GM19463 (cell line): ENCODE results near the gene OR2A5.
"Not testable (repeated sequence)": the region's sequence is repeated elsewhere in the genome, so short reads cannot be mapped to it uniquely, and the experiment has no call there.

Source experiments
- ATAC-seq: cut with Tn5 transposase; IDR thresholded peaks from one replicate; pipeline ENCODE4 v1.9.1; 2021; ENCODE audit warnings: mild to moderate bottlenecking, moderate library complexity; ENCODE audit not compliant: unreplicated experiment

Gene OR2A5

DNA sequence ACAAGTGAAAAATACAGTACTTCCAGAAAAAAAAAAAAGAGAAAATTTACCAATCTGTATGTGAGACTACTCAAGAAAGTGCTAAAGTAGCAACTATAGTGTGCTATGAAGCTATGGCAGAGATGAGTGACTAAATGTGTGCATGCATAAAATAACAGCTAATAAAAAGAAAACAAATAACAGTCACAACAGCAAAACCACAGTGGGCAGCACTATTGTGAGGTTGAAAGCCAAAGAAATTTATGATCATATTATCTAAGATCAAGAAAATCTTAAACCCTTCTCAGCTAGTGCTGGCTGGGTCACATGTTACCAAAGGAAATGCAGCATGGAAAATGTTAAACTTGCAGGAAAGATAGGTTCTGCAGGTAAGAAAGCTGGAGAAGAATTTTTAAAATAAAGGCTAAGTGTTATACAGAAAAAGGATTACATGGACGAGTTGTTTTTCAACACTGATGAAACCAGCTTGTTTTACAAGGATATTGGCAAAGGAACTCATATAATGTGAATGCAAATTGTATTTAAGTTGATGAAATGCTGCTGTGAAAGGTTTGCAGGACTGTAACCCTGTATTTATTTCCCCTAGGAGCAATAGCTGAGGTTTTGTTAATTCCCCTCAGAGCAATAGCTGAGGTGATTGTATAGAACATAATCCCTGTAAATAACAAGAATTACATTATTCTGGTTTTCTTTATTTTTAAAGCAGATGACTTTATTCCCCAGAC, 15.6 kb upstream of the OR2A5 start:
- no peak for ATAC-seq

DNA sequence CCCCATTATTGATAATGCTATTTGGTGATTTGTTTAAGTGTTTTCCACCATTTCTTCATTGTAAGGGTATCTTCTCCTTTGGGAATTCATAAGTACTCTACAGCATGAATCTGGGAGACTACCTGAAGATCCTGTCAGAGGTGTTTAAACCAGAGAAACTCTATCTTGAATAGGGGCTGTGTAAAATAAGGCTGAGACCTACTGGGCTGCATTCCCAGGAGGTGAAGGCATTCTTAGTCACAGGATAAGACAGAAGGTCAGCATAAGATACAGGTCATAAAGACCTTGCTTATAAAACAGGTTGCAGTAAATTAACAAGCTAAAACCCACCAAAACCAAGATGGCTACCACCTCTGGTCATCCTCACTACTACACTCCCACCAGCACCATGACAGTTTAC, 13.4 kb upstream of the OR2A5 start:
- no peak for ATAC-seq

DNA sequence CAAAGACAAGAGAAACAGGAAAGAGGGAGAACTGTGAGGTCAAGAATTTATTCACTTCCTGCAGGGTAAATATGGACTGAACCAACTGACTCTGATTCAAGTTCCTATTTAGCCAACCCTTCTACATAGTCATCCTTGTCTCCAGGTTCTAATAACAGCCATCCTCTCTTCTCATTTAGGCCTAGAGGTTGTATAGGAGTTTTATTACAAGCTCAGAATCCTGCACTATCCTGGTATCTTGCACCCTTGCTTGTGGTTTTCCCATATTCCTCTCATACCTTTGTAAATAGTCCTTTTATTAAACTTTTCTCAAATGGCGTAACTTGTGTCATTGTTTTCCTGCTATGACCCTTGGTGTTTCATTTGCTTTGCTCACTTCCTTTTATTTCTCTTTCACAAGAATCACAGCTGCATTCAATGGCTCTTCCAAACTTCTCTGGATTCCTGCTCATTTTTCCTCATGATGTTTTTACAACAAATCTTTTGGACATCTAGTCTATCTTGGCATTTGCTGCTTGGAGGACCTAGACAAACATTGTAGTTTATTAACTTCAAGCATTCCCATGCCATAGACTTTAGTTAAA, 12.4 kb upstream of the OR2A5 start:
- no peak for ATAC-seq

- ATAC-seq, result no peak
Measured at GRCh38 chr7:144037414-144038035, 11.2 kb upstream of the OR2A5 start.

GRCh38 chr7:144038887-144039286, 9.9 kb upstream of the OR2A5 start:
- no peak for ATAC-seq

DNA sequence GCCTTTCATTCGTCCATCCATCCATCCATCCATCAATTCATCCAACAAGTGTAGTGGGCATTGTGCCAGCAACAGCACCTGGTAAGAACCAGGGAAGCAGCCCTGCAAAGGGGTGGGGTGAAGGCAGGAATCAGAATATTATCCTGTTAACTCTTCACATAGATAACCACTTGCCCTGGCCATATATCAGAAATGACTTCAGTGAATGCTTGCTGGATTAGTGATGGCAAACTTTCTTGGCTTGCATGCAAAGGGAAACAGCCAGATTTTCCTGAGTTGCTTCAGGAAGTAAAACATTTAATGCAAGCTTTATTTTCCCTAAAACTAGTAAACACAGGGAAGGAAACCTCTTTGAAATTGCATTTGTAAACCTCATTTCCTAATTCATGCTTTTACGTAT, 743 bp downstream of the OR2A5 start:
- ATAC-seq, result no peak

DNA sequence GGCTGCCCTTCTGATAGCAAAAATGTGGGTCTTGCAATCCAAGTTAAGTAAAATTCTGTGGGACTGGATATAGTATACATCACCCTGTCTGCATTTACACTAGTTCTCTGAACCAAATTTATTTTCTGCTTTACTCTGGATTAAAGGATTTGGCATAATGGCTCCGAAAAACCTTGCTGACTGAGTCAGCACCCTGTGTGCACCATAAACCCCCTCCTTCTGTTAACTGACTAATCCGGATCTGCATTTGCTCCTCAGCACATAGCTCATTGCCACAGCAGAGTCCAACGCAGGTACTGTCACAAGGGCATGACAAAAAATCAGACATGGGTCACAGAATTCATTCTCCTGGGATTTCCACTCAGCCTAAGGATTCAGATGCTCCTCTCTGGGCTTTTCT, 1.3 kb downstream of the OR2A5 start:
- ATAC-seq, result no peak

- not testable (repeated sequence) for ATAC-seq
Measured at GRCh38 chr7:144050884-144051283, 2.1 kb downstream of the OR2A5 start.

GRCh38 chr7:144057954-144058353, 9.2 kb downstream of the OR2A5 start:
- ATAC-seq, result no peak

DNA sequence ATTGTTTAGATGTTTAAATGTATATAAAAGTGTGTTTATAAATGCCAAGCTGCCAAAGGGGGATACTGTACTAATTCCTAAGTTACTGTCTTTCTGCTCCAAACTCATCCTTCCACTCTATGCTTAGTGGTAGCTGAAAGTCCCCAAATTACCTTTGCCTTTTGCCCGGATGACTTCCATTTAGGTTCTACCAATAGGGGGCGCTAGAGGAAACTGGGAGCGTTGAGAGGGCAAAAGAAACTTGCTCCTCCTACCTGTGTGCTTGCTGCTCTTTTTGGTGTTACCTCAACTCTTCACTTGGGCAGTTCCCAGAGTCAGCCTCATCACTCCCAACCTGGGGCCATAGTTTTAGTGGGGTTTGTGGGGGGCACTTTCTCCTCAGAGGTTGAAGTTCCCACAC, 15.0 kb downstream of the OR2A5 start:
- no peak for ATAC-seq

- ATAC-seq, result no peak
Measured at GRCh38 chr7:144069511-144069910, 20.8 kb downstream of the OR2A5 start, which contains the start of gene OR2A25. TSS of gene OR2A25 (plus strand) at chr7:144069811. CDS start at chr7:144074220, 4,409 bp downstream.

DNA sequence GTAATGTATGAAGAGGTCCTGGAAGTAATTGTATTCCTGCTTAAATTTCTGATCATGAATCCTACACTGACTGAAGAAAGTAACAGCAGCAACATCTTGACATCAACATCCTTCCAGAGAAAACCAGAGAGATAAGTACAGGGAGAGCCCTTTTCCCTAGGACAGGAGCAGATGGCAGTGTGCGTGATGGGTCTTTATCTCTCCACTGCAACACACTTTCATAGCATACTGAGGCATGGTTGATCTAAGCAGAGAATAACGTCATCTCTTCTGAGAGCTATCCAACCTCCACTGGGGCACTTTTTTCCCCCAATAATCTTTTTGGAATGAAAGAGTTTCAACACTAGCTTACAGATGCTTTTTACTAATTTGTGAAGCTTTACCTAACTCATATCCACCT, 21.2 kb downstream of the OR2A5 start:
- no peak for ATAC-seq

DNA sequence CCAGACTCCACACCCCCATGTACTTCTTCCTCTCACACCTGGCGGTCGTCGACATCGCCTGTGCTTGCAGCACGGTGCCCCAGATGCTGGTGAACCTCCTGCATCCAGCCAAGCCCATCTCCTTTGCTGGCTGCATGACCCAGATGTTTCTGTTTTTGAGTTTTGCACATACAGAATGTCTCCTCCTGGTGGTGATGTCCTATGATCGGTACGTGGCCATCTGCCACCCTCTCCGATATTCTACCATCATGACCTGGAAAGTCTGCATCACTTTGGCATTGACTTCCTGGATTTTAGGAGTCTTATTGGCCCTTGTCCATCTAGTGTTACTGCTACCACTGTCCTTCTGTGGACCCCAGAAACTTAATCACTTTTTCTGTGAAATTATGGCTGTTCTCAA, 25.6 kb downstream of the OR2A5 start:
- ATAC-seq, result no peak

DNA sequence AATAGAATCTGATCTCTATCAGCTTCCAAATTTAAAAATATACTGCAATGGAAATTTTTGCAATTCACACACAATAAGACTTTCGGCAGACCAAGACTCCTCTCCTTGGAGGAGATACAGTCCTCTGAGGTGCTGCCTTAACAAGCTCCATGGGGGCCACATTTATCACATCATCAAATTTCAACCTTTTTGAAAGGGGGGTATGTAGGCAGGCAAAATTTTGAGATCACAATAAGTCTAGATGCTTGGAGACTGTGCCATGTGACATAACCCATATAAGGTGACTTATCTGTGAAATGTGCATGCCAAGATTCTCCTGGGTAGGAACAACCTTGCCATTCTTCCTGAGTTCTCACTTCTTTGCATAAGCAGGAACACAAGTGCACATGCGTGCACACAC, 37.2 kb downstream of the OR2A5 start, which contains the start of gene OR2A12:
TSS of gene OR2A12 (plus strand) at position 301 of the 400 bp plus-strand sequence. CDS start 8,830 bp downstream, outside the sequence.
- no peak for ATAC-seq

DNA sequence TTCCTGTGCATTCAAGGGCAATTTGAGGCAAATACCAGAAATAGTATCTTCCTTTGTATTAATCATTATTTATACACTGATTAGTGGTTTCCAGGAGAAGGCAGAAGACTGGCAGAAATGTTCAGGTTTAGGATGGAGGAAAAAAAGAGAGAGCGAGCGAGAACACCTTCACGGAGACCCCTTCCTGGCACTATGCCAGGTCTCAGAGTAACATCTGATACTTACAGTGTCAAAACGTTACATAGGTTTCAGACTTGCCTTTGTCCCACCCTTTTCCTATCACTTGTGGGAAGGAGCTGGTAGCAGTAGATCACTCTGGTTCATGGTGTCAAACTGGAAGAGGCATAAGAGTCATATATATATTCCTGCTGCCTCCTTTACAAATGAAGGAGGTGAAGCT, 38.0 kb downstream of the OR2A5 start:
- no peak for ATAC-seq

GRCh38 chr7:144087230-144087629, 38.5 kb downstream of the OR2A5 start:
- ATAC-seq, result no peak

DNA sequence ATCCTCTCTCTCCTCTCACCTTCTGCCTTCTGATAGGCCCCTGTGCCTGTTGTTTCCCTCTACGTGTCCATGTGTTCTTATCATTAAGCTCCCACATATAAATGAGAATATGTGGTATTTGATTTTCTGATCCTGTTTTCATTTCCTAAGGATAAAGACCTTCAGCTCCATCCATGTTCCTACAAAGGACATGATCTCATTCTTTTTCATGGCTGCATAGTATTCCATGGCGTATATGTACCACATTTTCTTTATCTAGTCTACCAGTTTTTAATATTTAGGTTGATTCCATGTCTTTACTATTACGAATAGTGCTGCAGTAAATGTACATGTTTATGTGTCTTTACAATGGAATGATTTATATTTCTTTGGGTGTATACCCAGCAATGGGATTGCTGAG, 41.9 kb downstream of the OR2A5 start:
- no peak for ATAC-seq

- no peak for ATAC-seq
Measured at GRCh38 chr7:144098776-144099175, 50.0 kb downstream of the OR2A5 start.

- ATAC-seq, result no peak
Measured at GRCh38 chr7:144100607-144101006, 51.9 kb downstream of the OR2A5 start.

- no peak for ATAC-seq
Measured at GRCh38 chr7:144102041-144102440, 53.3 kb downstream of the OR2A5 start.

GRCh38 chr7:144105211-144105610, 56.5 kb downstream of the OR2A5 start:
- ATAC-seq, result no peak
